WTC11 (cell line): ENCODE results near the gene OR14I1. TPM values are rescaled to one million over a fixed set of nuclear protein-coding genes. Genes with fewer than 3 reads are reported as not detected.

ENCODE experiments used
- ATAC-seq: fragments of 200-7000 bp; cut with Tn5 transposase; 2 replicates; pipeline ENCODE4 v1.10.0; 2021; ENCODE audit warnings: mild to moderate bottlenecking, moderate library complexity
- CTCF ChIA-PET: fragments of 300-600 bp; sonication (Branson Sonifier 250); formaldehyde crosslinking; loops from one replicate; lab custom pipeline; 2021; ENCODE audit warnings: antibody characterized with exemption; lab: Charles Lee
- POLR2A ChIA-PET: fragments of 350-600 bp; sonication (Branson Sonifier 250); formaldehyde crosslinking; loops from one replicate; lab custom pipeline; 2021; ENCODE audit warnings: antibody characterized with exemption; lab: Charles Lee
- DNase-seq: peaks from one replicate; pipeline ENCODE4 v3.0.0; 2021; ENCODE audit warnings: low spot score
- H3K27ac Mint-ChIP-seq: 2 replicates; pipeline ENCODE4 v1.8.0; 2021; ENCODE audit warnings: mixed read lengths
- H3K27me3 Mint-ChIP-seq: 2 replicates; pipeline ENCODE4 v1.8.0; 2021; ENCODE audit warnings: low read depth, mild to moderate bottlenecking, moderate library complexity, mixed read lengths
- H3K36me3 Mint-ChIP-seq: 2 replicates; pipeline ENCODE4 v1.8.0; 2021; ENCODE audit warnings: mixed read lengths
- H3K4me1 Mint-ChIP-seq: 2 replicates; pipeline ENCODE4 v1.8.0; 2022; ENCODE audit warnings: mixed read lengths
- H3K4me3 Mint-ChIP-seq: 2 replicates; pipeline ENCODE4 v1.8.0; 2021; ENCODE audit warnings: mild to moderate bottlenecking, moderate library complexity, mixed read lengths
- H3K9me3 Mint-ChIP-seq: 2 replicates; pipeline ENCODE4 v1.8.0; 2021; ENCODE audit warnings: mixed read lengths
- ATF3 ChIP-seq: sonication (generic); formaldehyde crosslinking; conservative IDR thresholded peaks from 2 replicates; pipeline ENCODE4 v1.8.1; 2022; ENCODE audit warnings: mild to moderate bottlenecking, missing genetic modification reagents
- ETV6 ChIP-seq: sonication (generic); formaldehyde crosslinking; IDR thresholded peaks from 2 replicates; pipeline ENCODE4 v1.8.1; 2022; ENCODE audit warnings: mild to moderate bottlenecking, missing genetic modification reagents
- GABPB1 ChIP-seq: sonication (generic); formaldehyde crosslinking; IDR thresholded peaks from 2 replicates; pipeline ENCODE4 v1.8.1; 2023; ENCODE audit warnings: mild to moderate bottlenecking, missing genetic modification reagents
- JAZF1 ChIP-seq: fragments of 250-450 bp; sonication (Bioruptor Pico); IDR thresholded peaks from 2 replicates; pipeline ENCODE4 v1.9.0; 2021; ENCODE audit warnings: moderate library complexity, mild to moderate bottlenecking, inconsistent platforms
- JUN ChIP-seq: sonication (generic); formaldehyde crosslinking; IDR thresholded peaks from 2 replicates; pipeline ENCODE4 v1.8.0; 2023; ENCODE audit warnings: mild to moderate bottlenecking, missing genetic modification reagents
- MYBL2 ChIP-seq: sonication (generic); formaldehyde crosslinking; IDR thresholded peaks from 2 replicates; pipeline ENCODE4 v1.8.1; 2023; ENCODE audit warnings: mild to moderate bottlenecking, moderate library complexity, missing genetic modification reagents
- NR3C1 ChIP-seq: sonication (generic); formaldehyde crosslinking; conservative IDR thresholded peaks from 2 replicates; pipeline ENCODE4 v1.8.1; 2023; ENCODE audit warnings: low read depth, mild to moderate bottlenecking, missing genetic modification reagents
- OVOL2 ChIP-seq: fragments of 250-450 bp; sonication (Bioruptor Pico); IDR thresholded peaks from 2 replicates; pipeline ENCODE4 v1.9.0; 2021; ENCODE audit warnings: mild to moderate bottlenecking, borderline replicate concordance
- PRRX2 ChIP-seq: fragments of 250-450 bp; sonication (Bioruptor Pico); IDR thresholded peaks from 2 replicates; pipeline ENCODE4 v1.8.0; 2021; ENCODE audit warnings: mild to moderate bottlenecking
- SMAD4 ChIP-seq: sonication (generic); formaldehyde crosslinking; IDR thresholded peaks from 2 replicates; pipeline ENCODE4 v1.8.0; 2022; ENCODE audit warnings: mild to moderate bottlenecking, missing genetic modification reagents
- STAT6 ChIP-seq: sonication (generic); formaldehyde crosslinking; conservative IDR thresholded peaks from 2 replicates; pipeline ENCODE4 v1.8.1; 2023; ENCODE audit warnings: mild to moderate bottlenecking, low read depth, missing genetic modification reagents, moderate library complexity
- TCF7 ChIP-seq: sonication (generic); formaldehyde crosslinking; IDR thresholded peaks from 2 replicates; pipeline ENCODE4 v1.8.0; 2022; ENCODE audit warnings: mild to moderate bottlenecking, low read depth, missing genetic modification reagents, moderate library complexity
- ZBTB43 ChIP-seq: sonication (generic); formaldehyde crosslinking; IDR thresholded peaks from 2 replicates; pipeline ENCODE4 v1.8.1; 2023; ENCODE audit warnings: mild to moderate bottlenecking, missing genetic modification reagents
- ZMAT4 ChIP-seq: fragments of 250-450 bp; sonication (Bioruptor Pico); IDR thresholded peaks from 2 replicates; pipeline ENCODE4 v1.9.0; 2021; ENCODE audit warnings: mild to moderate bottlenecking
- ZNF121 ChIP-seq: sonication (generic); formaldehyde crosslinking; IDR thresholded peaks from 2 replicates; pipeline ENCODE4 v1.8.0; 2023; ENCODE audit warnings: missing genetic modification reagents
- ZNF138 ChIP-seq: sonication (generic); formaldehyde crosslinking; conservative IDR thresholded peaks from 2 replicates; pipeline ENCODE4 v1.8.1; 2022; ENCODE audit warnings: mild to moderate bottlenecking, moderate library complexity, missing genetic modification reagents
- ZNF281 ChIP-seq: sonication (generic); formaldehyde crosslinking; IDR thresholded peaks from 2 replicates; pipeline ENCODE4 v1.8.0; 2023; ENCODE audit warnings: mild to moderate bottlenecking, missing genetic modification reagents
- ZNF423 ChIP-seq: fragments of 250-450 bp; sonication (Bioruptor Pico); IDR thresholded peaks from 2 replicates; pipeline ENCODE4 v2.1.2; 2022; ENCODE audit warnings: mild to moderate bottlenecking, moderate library complexity
- ZSCAN18 ChIP-seq: fragments of 250-450 bp; sonication (Bioruptor Pico); IDR thresholded peaks from 2 replicates; pipeline ENCODE4 v2.1.2; 2022; ENCODE audit warnings: mild to moderate bottlenecking, moderate library complexity
- total RNA-seq: library from RNA; stranded (reverse); gene quantifications from 3 replicates; pipeline ENCODE4 v1.2.3, GENCODE V29; 2021

The OR14I1 gene
- total RNA-seq, 1 experiment from 2014 or later, result not detected

- no peak for TF ChIP-seq ZNF138 (CRISPR knock-in tag)
- TF ChIP-seq ETV6 (CRISPR knock-in tag), result no peak
- TF ChIP-seq ZNF423 (CRISPR knock-in tag), result no peak
- no peak for TF ChIP-seq ZBTB43
- TF ChIP-seq JAZF1 (CRISPR knock-in tag), result no peak
- no peak for TF ChIP-seq STAT6 (CRISPR knock-in tag)
- TF ChIP-seq ZMAT4 (CRISPR knock-in tag), result no peak
Measured at GRCh38 chr1:248751142-248751541, 48.6 kb upstream of the OR14I1 start (continued).

GRCh38 chr1:248750496-248750895, 47.9 kb upstream of the OR14I1 start:
- Mint-ChIP-seq H3K27ac (no peak overlapping the region), H3K36me3 (peaks cover 20% of the 10 kb centered on the region), H3K27me3 (peaks cover 9% of the 10 kb centered on the region), H3K4me3 (no peak overlapping the region), H3K9me3 (peaks cover 39% of the 10 kb centered on the region), H3K4me1 (no peaks in the 10 kb centered on the region)
- DNase-seq, result no peak
- TF ChIP-seq TCF7 (CRISPR knock-in tag) (no peak), OVOL2 (CRISPR knock-in tag) (no peak), ZNF281 (CRISPR knock-in tag) (no peak), NR3C1 (CRISPR knock-in tag) (no peak), PRRX2 (CRISPR knock-in tag) (no peak), GABPB1 (no peak), ZMAT4 (CRISPR knock-in tag) (no peak), MYBL2 (CRISPR knock-in tag) (no peak), ATF3 (CRISPR knock-in tag) (no peak), SMAD4 (CRISPR knock-in tag) (no peak), ZNF121 (CRISPR knock-in tag) (no peak), ZBTB43 (no peak), ZSCAN18 (CRISPR knock-in tag) (no peak), JUN (CRISPR knock-in tag) (no peak)
- no peak for ATAC-seq
- CTCF ChIA-PET, result no interaction called here
- POLR2A ChIA-PET, result no interaction called here
